Kidney epithelial cell (primary cell): ENCODE measurements around the gene JPH3. TPM values are rescaled to one million over a fixed set of nuclear protein-coding genes. Genes with fewer than 3 reads are reported as not detected.

Experiments
- DNase-seq: peaks from one replicate; pipeline ENCODE4 v3.0.0-alpha.2; 2010; ENCODE audit warnings: low read depth
- H3K27me3 ChIP-seq: 2 replicates; pipeline ENCODE4 v1.6.0; 2011; ENCODE audit warnings: low read length; ENCODE audit not compliant: control insufficient read depth, insufficient read depth
- H3K36me3 ChIP-seq: 2 replicates; pipeline ENCODE4 v1.5.1; 2011; ENCODE audit warnings: low read length; ENCODE audit not compliant: control insufficient read depth, insufficient read depth
- H3K4me3 ChIP-seq: 2 replicates; pipeline ENCODE4 v1.5.1; 2011; ENCODE audit warnings: low read depth, mild to moderate bottlenecking, control low read depth, low read length
- CTCF ChIP-seq: IDR thresholded peaks from 2 replicates; pipeline ENCODE4 v1.5.1; 2011; ENCODE audit warnings: mild to moderate bottlenecking, moderate library complexity, low read length, control low read depth, inconsistent platforms; ENCODE audit not compliant: insufficient read depth, poor library complexity, severe bottlenecking
- total RNA-seq: library from RNA; depleted of rRNA; stranded (reverse); fragments of >200 nt; gene quantifications from 2 replicates; pipeline ENCODE4 v1.2.3, GENCODE V29; 2015

JPH3 gene
- total RNA-seq, 1 donor from 2014 or later, result 2.1 TPM

DNA sequence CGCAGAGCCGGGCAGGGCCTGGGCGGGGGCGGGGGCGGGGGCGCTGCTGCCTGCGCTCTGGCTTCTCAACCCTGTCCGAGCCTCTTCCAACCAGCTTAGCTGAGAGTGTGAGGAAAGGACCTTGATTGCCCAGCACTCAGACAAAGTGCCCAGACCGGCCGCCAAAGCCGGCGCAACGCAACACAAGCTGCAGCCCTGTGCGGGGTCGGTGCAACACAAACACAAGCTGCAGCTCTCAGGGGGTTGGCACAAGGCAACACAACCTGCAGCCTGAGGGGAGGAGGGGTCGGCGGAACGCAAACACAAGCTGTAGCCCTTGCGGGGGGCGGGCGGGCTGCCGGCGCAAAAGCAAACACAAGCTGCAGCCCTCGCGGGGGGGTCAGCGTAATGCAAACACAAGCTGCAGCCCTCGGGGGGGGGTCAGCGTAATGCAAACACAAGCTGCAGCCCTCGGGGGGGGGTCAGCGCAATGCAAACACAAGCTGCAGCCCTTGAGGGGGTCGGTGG is 103.5 kb downstream of the JPH3 start:
- Histone ChIP-seq H3K4me3 (no peak overlapping the region), H3K36me3 (no peaks in the 10 kb centered on the region), H3K27me3 (no peaks in the 10 kb centered on the region)
- no peak for TF ChIP-seq CTCF
- DNase-seq, result no peak

- TF ChIP-seq CTCF, result no peak
- no peak for DNase-seq
- Histone ChIP-seq H3K36me3 (no peaks in the 10 kb centered on the region), H3K27me3 (no peaks in the 10 kb centered on the region), H3K4me3 (no peak overlapping the region)
Measured at GRCh38 chr16:87706278-87707000, 104.1 kb downstream of the JPH3 start.

- Histone ChIP-seq H3K4me3 (no peak overlapping the region), H3K27me3 (no peaks in the 10 kb centered on the region), H3K36me3 (no peaks in the 10 kb centered on the region)
- TF ChIP-seq CTCF, result no peak
- DNase-seq, result no peak
Measured at GRCh38 chr16:87707097-87707496, 104.8 kb downstream of the JPH3 start.

DNA sequence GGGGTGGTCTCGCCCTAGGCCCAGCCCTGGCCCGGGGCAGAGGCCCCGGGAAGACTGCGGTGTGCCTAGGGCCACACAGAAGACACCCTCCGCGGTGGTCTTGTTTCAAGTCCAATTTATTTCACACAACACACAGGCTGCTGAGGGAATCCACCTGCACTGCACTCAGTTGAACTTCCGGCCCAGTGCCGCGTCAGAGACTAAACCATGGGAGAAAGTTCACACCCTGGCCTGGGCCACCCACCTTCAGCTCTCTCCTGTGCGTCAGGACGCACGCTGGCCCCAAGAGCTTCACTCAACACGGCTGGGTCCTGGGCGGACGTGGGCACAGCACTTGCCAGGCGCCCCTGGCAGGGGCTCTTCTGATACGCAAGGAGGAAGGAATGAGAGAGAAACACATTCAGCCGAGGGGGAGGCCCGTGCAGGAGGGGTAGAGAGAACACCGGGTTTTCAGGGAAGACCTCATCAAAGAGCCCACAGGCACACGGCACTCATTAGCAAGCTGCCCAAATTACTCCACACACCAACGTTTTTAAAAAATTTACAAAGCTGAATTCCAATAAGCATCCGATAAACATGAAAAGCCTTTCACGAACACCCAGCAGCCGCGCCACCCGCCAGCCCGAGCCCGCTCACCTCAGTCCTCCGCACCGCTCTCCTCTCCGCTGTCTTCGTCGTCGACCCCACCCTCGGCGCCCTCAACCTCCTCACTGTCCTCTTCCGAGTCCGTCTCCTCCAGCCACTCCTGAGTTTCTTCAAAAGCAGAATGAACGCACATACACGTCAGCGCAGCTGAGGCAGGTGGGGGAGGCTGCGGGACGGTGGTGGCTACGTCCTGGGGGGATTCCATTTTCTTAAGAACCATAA is 105.6 kb downstream of the JPH3 start:
- no peaks in the 10 kb centered on the region for H3K36me3 ChIP-seq
- no peak for DNase-seq
- no peaks in the 10 kb centered on the region for H3K27me3 ChIP-seq
- no peak overlapping the region for H3K4me3 ChIP-seq
- no peak for TF ChIP-seq CTCF

- TF ChIP-seq CTCF, result no peak
- H3K4me3 ChIP-seq, result no peak overlapping the region
- H3K36me3 ChIP-seq, result no peaks in the 10 kb centered on the region
- H3K27me3 ChIP-seq, result no peaks in the 10 kb centered on the region
- DNase-seq, result no peak
Measured at GRCh38 chr16:87708881-87709638, 106.8 kb downstream of the JPH3 start.
